Measurements from ENCODE around the gene OR6A2.

GRCh38 chr11:6771926-6772893 lies 27.3 kb downstream of the OR6A2 start, which contains the start of gene OR2AG2:
- TF ChIP-seq CTCF (conservative IDR thresholded peaks at IDR 0.05; ENCODE audit: low read depth, low read length) (no peak), EZH2 (IDR thresholded peaks at IDR 0.05; ENCODE audit: low read length, unreplicated experiment) (no peak)
